Activated CD4-positive, alpha-beta T cell treated with anti-CD3 and anti-CD28 coated beads for 48 hours (primary cell): ENCODE data around the gene LAGE3.
A peak's percentile ranks its signal among the peaks of the same experiment; 100 is the strongest.

Source experiments
- DNase-seq: peaks from one replicate; pipeline ENCODE4 v3.0.0-alpha.2; 2020

The LAGE3 gene, protein sequence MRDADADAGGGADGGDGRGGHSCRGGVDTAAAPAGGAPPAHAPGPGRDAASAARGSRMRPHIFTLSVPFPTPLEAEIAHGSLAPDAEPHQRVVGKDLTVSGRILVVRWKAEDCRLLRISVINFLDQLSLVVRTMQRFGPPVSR

DNA sequence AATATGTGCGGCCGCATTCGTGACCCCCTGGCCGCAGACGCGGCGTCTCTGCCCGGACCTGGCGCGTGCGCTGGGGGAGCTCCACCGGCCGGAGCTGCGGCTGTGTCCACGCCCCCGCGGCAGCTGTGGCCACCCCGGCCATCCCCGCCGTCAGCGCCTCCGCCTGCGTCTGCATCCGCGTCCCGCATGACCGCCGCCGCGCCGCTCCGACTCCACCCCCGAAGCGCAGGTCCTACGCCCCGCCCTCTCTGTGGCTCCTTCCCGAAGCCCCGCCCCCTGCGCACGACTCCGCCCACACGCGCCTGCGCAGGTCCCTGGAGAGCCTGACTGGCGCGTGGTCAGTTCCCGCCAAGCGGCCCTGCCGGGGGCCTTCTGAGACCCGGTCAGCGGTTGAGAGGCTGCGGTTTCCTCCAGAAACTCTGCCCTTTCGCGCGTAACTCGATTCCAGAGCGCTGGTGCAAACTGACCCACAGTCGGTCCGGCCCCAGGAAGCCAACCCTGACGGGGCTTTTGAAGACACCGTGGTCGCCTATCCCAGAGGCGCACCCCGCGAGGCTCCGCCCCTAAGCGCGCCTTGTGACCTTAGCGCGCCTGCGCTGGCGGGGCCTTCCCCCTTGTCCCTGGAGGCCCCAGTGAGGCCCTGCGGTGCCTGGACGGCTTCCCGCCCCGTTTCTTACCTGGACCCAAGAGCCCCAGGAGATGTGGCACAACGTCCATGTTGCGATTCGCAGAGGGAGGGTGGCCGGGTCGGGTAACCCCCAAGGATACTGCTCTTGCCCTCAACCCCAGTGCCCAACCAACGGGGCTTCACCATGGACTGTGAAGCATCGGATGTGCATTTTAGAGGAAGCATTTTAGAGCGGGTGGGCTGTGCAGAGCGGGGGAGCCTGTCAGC lies at the start of gene LAGE3:
Gene LAGE3 (minus strand): TSS at position 554 of the 895 bp plus-strand sequence. CDS start 366 bp downstream, at position 188.
- DNase-seq = peak; percentile 95

DNA sequence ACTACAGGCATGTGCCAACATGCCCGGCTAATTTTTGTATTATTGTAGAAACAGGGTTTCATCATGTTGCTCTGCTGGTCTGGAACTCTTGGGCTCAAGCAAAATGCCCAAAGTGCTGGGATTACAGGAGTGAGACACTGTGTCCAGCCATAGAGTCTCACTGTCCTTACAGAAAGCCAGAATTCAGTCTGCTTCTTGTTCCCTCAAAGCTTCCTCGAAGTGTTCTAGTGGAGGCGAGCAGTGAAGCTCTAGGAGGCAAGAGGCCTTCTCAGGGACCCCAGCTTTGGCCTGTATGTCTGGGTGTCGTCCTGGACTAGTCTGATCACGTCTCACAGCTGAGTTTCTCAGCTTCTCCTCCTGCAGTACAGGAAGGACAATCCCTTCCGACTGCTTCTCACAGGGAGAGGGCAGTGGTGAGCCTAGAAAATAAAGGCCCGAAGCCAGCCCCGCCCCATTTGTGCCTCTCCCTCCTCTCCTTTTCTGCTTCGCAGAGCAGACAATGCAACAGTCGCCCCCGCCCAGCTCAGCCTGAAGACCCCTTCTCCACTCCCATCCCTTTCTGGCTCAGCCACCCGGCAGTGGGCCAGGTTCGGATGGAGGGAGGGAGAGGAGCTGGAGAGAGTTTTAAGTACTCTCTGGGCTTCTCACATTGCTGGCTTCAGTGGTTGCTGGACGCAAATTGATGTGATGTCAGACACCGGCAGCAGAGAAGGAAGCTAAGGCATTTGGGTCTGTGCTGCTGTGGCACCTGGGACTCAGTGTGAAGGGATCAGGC lies 48.0 kb upstream of the LAGE3 start:
- DNase-seq = peak; percentile 73

DNA sequence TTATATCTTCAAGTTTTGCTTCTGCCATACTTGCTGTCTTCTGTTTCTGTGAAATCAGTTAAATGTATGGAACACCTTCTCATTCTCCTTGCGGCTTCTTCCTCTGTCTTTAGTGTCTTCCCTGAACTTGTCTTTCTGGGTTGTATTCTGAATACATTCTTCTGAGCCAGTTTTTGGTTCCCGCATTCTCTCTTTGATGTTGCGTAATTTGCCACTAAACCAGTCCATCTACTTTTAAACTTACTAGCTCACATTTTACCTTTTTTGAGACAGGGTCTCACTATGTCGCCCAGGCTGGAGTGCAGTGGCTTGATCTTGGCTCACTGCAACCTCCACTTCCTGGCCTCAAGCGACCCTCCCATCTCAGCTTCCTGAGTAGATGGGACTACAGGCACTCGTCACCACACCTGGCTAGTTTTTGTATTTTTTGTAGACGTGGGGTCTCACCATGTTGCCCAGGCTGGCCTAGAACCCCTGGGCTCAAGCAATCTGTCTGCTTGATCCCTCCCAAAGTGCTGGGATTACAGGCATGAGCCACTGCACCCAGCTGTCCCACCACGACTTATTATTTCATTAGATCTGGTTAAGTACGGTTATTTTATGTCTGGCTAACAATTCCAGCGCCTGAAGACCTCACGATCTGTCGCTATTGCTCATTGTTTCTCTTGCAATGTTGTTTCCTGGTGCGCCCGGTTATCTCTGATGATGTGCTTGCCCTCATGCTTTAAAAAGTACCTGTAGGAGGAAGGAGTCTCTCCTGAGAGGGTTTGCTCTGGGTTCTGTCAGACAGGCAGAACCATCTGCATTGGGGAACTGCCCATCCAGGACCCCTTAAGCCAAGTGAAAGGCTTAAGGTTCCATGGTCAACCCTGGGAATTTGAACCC lies 46.8 kb upstream of the LAGE3 start:
- DNase-seq = no peak

DNA sequence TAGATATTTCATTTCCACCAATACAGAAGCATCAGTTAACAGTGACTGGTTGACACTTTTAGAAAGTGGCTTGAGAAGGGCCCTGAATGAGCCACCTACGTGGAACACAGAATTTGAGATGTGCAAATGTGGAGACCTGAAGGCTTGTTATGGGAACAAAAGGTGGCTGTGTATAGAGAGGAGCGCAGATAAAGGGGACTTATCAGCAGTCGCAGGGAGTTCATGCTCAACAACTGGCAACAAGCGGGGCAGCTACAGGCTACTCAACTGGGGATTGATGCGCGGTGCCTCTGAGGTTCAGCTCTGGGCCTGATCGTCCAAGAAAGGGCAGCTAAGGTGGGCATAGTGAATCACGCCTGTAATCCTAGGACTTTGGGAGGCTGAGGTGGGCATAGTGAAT lies 40.3 kb upstream of the LAGE3 start:
- DNase-seq = no peak

DNA sequence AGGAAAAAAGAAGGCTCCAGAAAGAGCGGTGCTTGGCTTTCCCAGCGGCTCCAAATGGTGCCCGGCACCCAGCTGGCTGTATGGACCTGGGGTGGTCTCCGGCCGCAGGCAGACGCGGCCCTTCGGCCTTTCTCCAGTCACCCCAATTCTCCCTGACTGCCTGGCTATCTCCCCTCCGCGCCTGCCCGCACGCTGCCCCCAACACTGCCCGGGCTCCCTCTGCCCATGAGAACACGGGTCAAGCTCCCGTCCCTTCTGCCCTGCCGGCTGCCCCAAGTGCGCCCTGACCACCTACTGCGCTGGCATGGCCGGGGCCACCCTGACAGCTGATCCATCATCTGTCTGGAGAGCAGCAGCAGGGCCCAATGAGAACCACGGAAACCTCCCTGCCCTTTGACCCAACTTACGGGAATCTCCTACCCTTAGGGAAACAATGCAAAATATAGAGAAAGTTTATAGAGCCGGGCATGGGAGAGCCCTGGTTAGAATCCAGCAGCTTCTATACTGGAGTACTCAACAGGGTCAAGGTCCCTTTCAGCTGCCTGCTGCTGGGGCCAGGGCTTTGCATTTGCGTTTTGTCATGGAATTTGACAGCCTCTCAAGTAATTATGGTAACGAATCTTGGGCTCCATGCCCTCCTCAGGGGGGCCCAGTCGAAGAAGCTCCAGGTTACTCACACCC lies 38.2 kb upstream of the LAGE3 start:
- DNase-seq = no peak

DNA sequence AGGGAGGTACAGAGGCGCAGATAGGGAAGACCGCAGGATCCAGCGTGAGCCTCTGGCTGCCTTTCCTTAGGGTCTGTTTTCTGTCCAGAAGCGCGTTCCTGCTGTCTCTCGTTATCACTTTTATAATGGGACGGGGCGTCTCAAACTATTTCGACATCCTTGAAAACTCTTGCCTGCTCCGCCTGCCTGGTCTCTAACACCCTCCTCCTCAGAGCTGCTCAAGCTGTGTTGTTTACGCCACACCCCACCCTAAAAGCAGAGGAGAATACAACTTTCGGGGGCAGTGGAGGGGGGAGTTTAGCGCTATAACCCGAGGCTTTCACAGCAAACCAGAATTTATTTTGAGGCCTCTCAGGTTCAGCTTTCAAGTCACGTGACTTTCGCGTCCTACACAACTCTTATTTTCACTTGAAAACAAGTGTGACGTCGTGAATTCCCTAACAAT lies 37.6 kb upstream of the LAGE3 start:
- DNase-seq = no peak

DNA sequence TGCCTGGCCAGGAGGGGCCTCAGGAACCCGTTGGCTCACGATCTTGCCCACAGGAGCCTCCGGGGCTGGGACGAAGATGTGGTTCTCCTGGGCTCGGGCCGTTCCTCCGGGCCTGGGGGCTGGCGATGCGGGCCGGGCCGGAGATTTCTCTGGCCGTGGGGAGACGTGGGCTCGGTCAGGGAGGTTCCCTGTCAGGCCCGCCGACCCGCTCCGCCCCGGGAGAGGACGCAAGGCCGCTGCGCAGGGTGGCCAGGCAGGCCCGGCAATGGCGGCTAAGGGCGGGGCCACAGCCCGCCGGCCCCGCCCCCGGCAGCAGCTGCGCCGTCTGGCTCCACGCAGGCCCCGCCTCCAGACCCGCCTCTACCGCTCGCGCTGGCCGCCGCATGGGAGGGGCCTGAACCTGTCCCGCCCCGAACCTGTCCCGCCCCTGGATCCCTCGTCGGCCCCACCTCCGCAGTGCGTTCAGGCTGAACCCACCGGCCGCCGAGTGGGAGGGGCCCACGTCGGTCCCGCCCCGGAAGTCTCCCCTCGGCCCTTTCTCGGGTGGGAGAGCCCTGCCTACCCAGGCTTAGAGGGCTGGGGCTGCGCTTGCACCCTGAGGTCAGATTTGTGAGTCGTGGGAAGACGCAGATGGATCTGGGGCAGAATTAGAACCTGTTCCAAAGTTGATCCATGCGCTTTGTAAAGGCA lies 37.0 kb upstream of the LAGE3 start, which contains the start of gene FAM3A:
Gene FAM3A (minus strand): TSS at position 267 of the 690 bp plus-strand sequence. CDS start 460 bp downstream, outside the sequence.
- peak; percentile 95 for DNase-seq

DNA sequence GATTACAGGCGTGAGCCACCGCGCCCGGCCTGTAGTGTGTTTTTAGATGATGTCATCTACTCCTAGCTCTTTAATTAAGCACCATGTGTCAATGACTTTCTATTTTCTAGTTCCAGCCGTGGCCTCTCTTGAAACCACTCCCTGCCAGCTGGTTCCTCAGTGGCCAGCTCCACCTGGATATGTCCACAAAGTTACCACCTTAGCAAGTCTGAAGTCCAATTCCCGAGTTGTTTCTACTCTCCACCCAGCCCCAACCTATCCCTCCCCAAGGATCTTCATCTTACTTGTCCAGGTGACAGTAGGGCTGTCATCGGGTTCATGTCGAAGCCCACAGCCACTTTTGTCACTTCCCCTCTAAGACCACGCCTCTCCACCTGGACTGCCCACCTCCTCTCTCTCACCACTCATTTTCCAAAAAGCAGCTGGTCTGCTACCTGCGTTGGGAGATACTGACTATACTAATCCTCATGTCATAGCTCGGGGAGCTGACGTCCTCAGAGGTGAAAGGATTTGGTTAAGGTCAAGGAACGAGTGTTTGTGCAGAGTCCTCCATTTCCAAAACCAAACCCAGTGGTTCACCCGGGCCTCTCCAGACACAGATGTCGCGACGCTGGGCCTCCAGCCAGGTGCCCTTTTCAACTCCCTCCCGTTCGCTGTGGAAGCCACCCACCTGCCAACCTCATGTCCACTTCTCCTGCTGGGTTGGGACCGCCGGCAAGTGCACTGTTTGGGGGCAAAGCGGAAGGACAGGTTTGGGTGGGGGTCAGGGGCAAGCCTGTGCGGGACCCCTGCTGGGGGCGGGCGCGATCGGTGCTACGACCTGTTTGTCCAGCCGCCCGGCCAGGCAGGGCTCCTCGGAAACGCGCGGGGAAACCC lies 36.2 kb upstream of the LAGE3 start:
- DNase-seq = peak; percentile 32

DNA sequence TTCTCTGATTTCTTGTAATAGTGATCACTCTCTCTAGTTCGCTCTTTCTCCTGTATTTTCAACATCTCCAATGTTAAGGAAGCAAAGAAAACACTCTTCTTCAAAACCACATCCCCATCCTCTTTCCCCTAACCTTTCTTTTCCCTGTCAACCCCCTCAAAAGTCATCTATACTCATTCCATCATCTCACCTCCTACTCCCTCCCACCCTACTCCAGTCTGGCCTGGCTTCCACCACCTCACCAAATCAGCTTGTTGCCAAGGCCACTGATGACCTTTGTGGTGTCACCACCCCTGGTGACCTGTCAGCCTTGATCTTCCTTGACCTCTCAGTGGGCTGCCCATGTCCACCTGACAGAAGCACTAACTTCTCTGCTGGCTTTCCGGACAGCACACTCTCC lies 34.6 kb upstream of the LAGE3 start:
- DNase-seq = no peak

DNA sequence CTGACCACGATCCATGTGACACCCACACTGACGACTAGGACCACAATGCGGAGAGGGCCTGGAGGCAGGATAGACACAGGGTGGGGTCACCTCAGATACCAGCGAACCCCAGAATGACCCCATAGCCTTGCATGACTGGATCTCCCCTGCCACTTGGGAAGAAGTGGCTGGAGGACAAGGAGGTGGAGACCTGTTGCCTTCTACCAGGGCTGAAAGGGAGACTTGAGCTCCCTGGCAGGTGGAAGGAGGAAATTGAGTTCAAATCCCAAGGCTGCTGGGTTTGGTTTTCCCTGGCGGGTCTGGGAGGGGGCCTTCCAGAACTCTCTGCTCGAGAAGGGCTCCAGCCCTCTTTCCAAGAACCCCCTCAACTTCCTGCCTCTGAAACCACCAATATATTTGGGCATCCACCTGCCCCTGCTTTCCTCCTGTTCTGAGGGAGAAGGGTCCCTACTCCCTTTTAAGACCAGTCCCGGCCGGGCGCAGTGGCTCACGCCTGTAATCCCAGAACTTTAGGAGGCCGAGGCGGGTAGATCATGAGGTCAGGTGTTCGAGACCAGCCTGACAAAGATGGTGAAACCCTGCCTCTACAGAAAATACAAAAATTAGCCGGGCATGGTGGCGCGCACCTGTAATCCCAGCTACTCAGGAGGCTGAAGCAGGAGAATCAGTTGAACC lies 33.9 kb upstream of the LAGE3 start:
- no peak for DNase-seq

DNA sequence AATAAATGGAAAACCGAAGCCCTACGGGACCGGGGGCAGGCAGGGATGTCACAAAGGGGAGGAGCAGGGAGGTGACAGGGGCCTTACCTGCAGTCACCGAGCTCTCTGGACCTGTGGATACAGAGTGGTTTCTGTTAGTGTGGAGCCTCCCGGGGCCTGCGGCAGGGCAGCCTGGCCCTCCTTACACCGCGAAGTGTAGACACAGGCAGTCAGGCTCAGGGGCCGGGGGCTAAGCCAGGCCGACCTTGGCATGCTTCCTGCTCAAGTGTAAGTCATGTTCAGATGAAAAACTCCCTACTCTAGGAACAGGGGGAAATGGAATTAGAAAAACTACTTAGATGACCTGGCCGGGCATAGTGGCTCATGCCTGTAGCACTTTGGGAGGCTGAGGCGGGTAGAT lies 32.7 kb upstream of the LAGE3 start:
- DNase-seq = no peak

DNA sequence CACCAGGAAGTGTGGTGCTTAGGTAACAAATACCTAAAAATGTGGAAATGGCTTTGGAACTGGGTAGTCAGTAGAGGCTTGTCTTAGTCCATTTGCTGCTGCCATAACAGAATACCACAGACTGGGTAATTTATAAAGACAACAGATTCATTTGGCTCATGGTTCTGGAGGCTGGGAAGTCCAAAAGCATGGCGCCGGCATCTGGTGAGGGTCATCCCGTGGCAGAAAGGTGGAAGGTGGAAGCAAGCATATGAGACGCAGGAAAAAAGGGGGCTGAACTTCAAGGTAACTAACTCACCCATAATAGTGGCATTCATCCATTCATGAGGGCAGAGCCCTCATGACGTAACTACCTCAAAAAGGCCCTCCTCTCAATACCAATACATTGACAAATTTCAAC lies 30.4 kb upstream of the LAGE3 start:
- DNase-seq = no peak

DNA sequence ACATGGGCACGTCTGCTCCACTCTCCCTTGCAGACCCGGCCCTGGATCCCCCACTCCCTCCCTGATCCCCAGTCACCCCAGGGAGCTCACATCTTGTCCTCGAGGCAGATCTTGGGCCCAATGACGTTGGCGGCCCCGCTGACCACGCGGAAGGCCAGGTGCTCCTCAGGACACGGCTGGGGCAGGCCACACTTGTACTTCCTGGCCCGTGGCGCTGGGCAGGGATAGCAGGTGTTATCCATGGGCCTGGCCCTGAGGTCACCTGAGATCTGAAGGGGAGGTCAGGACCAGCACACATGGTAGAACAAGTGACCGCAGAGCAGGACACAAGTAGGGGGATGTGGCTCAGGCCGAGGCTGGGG lies 29.3 kb upstream of the LAGE3 start:
- DNase-seq = no peak

DNA sequence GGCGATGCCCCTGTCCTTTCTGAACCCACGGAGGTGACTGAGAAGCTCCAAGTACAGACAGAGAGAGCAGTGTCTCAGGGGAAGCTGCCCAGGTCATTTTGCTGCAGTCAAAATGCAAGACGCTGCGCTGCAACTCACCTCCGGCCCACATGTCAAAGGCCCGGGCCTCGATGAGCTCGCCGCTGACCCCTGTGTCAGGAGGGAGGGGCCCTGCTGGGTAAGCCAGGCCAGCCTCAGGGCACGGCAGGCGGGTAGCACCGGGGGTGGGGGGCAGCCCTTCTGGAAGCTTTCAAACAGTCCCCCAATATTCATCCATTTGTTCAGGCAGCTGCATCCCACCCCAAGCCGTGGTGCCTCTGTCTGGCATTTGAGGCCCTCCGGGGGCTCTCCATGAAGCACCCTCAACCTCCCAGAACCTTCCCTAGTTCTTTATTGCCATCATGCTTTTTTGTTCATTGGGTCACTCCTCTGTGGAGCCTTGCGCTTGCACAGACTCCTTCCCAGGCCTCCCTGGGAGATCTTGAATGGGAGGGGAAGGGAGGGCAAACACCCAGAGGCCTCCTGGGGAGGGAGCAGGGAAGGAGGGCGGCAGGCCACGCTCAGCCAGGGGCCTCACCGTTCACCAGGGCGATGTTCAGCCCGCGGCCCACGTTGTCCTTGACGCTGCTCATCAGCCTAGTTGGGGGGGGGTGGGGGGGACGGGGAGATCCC lies 28.7 kb upstream of the LAGE3 start:
- no peak for DNase-seq

DNA sequence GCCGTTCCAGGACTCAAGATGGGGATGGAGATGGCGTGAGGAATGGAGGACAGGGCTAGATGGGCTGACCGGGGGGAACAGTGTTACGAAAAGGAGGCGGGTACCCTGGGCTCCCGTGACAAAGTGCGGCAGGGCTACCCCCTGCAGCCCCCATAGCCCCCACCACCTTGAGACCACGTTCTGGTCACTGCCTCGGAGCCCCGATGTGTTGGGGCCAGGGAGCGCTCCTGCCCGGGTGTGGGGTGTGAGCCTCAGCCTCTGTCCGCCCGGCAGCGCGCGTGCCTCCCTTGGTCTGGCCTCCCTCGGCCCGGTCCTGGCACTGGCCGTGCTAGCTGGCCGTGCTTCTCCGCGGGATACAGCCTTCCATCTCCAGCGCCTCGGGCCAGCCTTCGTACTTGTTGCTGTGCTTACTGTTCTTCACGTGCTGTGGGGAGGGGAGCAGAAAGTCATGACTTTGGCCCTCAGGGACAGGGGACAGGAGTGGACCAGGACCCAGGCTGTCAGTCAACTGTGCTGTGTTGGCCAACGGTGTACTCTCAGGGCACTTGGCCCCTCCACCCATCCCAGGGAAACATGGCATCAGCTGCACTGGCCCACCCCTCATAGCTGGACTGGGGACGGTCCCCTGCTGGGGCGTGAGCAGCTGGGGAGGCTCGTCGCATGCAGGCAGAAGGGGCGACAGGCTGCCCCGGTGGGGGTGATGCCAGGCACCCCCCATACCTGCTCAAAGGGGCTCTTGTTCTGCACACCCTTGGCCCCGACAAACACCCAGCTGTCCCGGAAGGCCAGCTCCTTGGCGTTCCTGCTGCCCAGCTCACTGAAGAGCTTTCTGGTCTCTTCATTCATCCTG lies 27.6 kb upstream of the LAGE3 start:
- DNase-seq = no peak

DNA sequence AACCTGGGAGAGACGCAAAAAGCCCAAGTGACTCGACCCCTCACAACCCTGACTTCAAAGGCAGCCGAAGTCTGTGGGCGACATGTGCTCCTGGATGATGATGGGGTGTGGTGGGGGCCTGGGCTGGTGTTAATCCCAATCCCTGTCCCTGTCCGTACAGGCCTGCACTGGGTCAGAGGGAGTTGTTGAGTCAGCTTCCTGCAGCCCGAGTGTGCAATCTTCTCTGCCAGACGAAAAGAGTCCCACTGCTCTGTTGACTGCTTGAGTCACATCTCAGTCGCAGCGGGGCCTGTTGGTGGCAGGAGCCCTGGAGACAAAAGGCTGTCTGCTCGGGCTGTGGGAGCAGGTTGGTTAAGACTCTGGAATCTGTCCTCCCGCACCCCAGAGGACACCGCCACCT lies 26.7 kb upstream of the LAGE3 start:
- DNase-seq = no peak

DNA sequence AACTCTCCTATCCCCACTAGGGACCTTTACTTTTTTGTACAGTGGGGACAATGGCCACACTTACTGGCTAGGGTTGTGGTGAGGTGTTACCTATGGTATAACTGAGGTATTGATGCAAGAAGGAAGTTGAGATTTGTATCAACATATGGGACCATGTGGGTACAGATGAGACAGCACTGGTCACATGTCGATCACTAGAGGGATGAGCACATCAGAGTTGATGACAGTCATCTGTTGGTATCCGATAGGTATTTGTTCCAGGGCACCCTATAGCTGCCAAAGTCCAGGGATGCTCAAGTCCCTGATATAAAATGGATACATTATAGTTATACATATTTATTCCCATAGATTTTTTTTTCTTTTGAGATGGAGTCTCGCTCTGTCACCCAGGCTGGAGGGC lies 23.9 kb upstream of the LAGE3 start:
- no peak for DNase-seq

DNA sequence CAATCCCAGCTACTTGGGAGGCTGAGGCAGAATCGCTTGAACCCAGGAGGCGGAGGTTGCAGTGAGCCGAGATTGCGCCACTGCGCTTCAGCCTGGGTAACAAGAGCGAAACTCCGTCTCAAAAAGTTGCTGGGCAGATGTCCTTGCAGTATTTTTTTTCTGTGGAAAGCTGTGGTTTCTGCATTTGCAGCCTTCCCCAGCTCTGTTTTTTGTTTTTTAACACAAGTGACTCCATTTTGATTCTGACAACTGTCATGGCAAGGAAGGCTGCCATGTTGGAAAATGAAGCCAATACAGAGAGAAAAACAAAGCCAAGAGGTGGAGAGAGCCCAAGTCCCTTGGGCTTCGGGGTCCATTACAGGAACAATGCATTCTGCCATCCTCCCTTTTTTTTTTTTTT lies 23.0 kb upstream of the LAGE3 start:
- DNase-seq = no peak
